Transverse colon (tissue), 4 donors: ENCODE measurements around the gene FAM229A. TPM values are rescaled to one million over a fixed set of nuclear protein-coding genes. Genes with fewer than 3 reads are reported as not detected.

ENCODE experiments used
- DNase-seq: peaks from one replicate; pipeline ENCODE4 v3.0.0-alpha.2; 2019
- H3K27ac ChIP-seq, 4 donors: fragments of 200-600 bp; sonication (generic); 2 replicates each; pipeline ENCODE4 v1.5.1; 2016 to 2018; ENCODE audit warnings: inconsistent platforms in 4 of 4
- H3K27me3 ChIP-seq: fragments of 200-600 bp; sonication (generic); 2 replicates; pipeline ENCODE4 v1.5.1; 2017; ENCODE audit warnings: inconsistent platforms
- H3K36me3 ChIP-seq, 4 donors: fragments of 200-600 bp; sonication (generic); 2 replicates each; pipeline ENCODE4 v1.5.1; 2017 to 2019; ENCODE audit warnings: inconsistent platforms in 4 of 4
- H3K4me1 ChIP-seq, 4 donors: fragments of 200-600 bp; sonication (generic); 2 replicates each; pipeline ENCODE4 v1.5.1; 2017 to 2020; ENCODE audit warnings: inconsistent platforms in 4 of 4
- H3K4me3 ChIP-seq, 4 donors: fragments of 200-600 bp; sonication (generic); 1 replicate in 1 of 4; 2 replicates in 3 of 4; pipeline versions ENCODE4 v1.5.1 to v1.6.1; 2017 to 2019; ENCODE audit warnings: inconsistent platforms in 4 of 4
- H3K9me3 ChIP-seq, 2 donors: fragments of 200-600 bp; sonication (generic); 2 replicates each; pipeline ENCODE4 v1.5.1; 2017 to 2019; ENCODE audit warnings: inconsistent platforms in 2 of 2
- EP300 ChIP-seq: sonication (generic); formaldehyde crosslinking; IDR thresholded peaks from one replicate; pipeline ENCODE4 v1.6.1; 2017; ENCODE audit warnings: antibody characterized with exemption, low read depth
- POLR2A ChIP-seq: fragments of 450-650 bp; IDR thresholded peaks from one replicate; pipeline ENCODE4 v1.6.1; 2016; ENCODE audit warnings: antibody characterized with exemption, mild to moderate bottlenecking, moderate library complexity
- POLR2AphosphoS5 ChIP-seq, 3 donors: sonication (generic); formaldehyde crosslinking; IDR thresholded peaks; one replicate each; pipeline ENCODE4 v1.6.1; 2016; ENCODE audit warnings: antibody characterized with exemption in 3 of 3
- WGBS, 2 donors: methylation state at CpG; one replicate each; pipeline ENCODE4 v1.1.5; 2018; ENCODE audit warnings: low coverage in 1 of 2; 5-methylcytosine and 5-hydroxymethylcytosine counted together
- in situ Hi-C, 4 donors: fragments of 200-750 bp; cut with MboI; loops; one replicate each; pipeline versions ENCODE4 v1.15.0 to v1.15.1; 2017; ENCODE audit warnings: low sequenced_read_pairs in 3 of 4, low pct_ligation_motif_present in 1 of 4, low pct_unique_long_range_greater_than_20kb in 1 of 4
- intact Hi-C: fragments of 100-400 bp; cut with DNase I; formaldehyde crosslinking; loops from one replicate; pipeline ENCODE4 v1.15.1; 2023; ENCODE audit warnings: low total_unique reads
- total RNA-seq, 4 donors: library from RNA; depleted of rRNA; stranded (reverse); fragments of >200 nt; gene quantifications; one replicate each; pipeline ENCODE4 v1.1.0, GENCODE V29; 2016
- TF ChIP-seq, protein P1 (sequence below), 5 experiments: fragments of 200-600 bp in 3 of 5; fragments of 450-650 bp in 2 of 5; sonication (generic) in 3 of 5; IDR thresholded peaks; 1 replicate in 2 of 5; 2 replicates in 3 of 5; pipeline ENCODE4 v1.5.1; 2016 to 2017; ENCODE audit warnings: antibody characterized with exemption in 5 of 5, inconsistent platforms in 3 of 5, mild to moderate bottlenecking in 2 of 5, moderate library complexity in 1 of 5

Gene FAM229A
- total RNA-seq, 4 donors from 2014 or later = 12.1 to 59.1 (median 21.1) TPM

DNA sequence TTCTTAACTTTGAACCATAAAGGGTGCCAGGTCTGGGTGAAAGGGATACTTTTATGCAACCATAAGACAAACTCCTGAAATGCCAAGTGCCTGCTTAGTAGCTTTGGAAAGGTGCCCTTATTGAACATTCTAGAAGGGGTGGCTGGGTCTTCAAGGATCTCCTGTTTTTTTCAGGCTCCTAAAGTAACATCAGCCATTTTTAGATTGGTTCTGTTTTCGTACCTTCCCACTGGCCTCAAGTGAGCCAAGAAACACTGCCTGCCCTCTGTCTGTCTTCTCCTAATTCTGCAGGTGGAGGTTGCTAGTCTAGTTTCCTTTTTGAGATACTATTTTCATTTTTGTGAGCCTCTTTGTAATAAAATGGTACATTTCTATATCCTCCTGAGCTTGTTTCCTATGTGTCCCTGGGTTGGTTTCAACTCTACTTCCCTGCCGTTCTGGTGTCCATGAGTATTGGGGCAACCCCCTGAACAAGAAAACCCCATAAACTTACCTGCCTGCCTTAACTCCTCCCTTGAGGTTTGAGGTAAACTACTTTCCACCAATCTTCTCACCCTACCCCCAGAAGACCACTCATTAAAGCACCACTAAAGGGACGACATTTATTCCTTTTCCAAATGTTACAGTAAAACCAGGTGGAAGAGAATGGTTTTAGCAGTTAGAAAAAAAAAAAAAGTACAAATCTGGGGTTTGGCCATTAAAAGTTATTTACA is 28.9 kb downstream of the FAM229A start:
- Histone ChIP-seq H3K4me1 (peaks cover 16 to 51% (median 40%) of the 10 kb centered on the region in 4 donors), H3K36me3 (peaks cover 0 to 20% (median 9%) of the 10 kb centered on the region in 4 donors), H3K9me3 (no peaks in the 10 kb centered on the region), H3K27ac (peak overlapping the region; percentile 17 to 91 (median 33)), H3K4me3 (no peak overlapping the region), H3K27me3 (no peaks in the 10 kb centered on the region)
- in situ Hi-C loops = no loop called here
- intact Hi-C loops = no loop called here
- TF ChIP-seq POLR2AphosphoS5 (IDR thresholded peaks at IDR 0.05) (no peak), EP300 (no peak), POLR2A (no peak)
- TF ChIP-seq, protein P1, sequence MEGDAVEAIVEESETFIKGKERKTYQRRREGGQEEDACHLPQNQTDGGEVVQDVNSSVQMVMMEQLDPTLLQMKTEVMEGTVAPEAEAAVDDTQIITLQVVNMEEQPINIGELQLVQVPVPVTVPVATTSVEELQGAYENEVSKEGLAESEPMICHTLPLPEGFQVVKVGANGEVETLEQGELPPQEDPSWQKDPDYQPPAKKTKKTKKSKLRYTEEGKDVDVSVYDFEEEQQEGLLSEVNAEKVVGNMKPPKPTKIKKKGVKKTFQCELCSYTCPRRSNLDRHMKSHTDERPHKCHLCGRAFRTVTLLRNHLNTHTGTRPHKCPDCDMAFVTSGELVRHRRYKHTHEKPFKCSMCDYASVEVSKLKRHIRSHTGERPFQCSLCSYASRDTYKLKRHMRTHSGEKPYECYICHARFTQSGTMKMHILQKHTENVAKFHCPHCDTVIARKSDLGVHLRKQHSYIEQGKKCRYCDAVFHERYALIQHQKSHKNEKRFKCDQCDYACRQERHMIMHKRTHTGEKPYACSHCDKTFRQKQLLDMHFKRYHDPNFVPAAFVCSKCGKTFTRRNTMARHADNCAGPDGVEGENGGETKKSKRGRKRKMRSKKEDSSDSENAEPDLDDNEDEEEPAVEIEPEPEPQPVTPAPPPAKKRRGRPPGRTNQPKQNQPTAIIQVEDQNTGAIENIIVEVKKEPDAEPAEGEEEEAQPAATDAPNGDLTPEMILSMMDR (IDR thresholded peaks at IDR 0.05) = no peak
- WGBS, 2 donors = 53 to 65% methylated on average over 2 to 3 of the region's 3 CpGs
- DNase-seq = no peak

DNA sequence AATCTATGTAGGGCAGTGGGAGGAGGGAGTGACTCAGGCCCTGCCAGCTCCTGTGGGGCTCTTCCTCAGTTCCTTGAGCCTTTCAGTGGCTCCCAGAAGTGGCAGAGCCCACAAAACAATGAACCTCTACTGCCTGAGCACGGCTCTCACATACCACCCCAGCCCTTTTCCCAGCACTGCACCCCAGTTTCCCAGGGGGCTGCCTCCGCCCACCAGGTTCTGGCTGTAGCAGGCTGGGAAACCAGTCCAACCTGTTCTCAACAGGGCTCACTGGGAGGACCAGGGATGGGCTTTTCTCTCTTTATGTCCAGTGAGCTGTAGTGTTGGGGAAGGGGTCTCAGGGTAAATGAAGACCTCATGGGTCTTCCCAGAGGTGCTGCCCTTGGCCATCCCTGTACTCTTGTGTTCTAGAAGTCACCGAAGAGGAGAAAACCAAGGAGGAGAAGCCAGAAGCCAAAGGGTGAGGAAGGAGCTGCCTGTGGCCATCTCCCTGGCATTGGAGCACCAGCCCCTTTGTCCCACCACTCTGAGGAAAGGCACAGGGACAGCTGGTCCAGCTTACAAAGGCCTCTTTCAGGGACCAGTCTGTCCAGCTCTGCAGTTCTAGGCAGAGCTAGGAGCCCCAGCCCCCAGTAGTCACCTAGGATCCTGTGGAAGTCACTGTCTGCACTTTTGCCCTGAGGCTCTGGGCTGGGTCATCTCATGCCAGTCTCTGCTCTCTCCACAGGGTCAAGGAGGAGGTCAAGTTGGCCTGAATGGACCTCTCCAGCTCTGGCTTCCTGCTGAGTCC is 29.8 kb downstream of the FAM229A start:
- Histone ChIP-seq H3K27ac (peak overlapping the region; percentile 17 to 91 (median 33)), H3K4me1 (peaks cover 16 to 43% (median 31%) of the 10 kb centered on the region in 4 donors), H3K4me3 (no peak overlapping the region), H3K9me3 (no peaks in the 10 kb centered on the region), H3K27me3 (no peaks in the 10 kb centered on the region), H3K36me3 (peaks cover 0 to 28% (median 13%) of the 10 kb centered on the region in 4 donors)
- 48% methylated on average over 3 of the region's 3 CpGs; no CpG with 5 or more reads in 1 of the 2 donors for WGBS, 2 donors
- intact Hi-C loops = no loop called here
- in situ Hi-C loops = no loop called here
- TF ChIP-seq POLR2A (no peak), POLR2AphosphoS5 (IDR thresholded peaks at IDR 0.05) (peak in 1 of 3 donors; percentile 15)
- peak; percentile 55 for DNase-seq

DNA sequence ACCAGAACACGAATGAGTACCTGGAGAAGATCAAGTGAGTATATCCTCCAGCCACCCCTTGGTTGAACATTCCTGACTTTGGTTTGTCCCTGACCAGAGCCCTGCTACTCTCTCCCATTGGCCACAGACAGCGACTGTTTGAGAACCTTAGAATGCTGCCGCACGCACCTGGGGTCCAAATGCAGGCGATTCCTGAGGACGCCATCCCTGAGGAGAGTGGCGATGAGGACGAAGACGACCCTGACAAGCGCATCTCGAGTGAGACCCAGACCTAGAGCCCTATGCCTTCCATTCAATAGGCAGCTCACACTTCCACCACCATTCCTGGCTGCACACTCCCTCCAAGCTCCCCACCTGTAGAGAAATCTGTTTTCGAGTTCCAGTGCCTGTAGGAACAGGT is 30.7 kb downstream of the FAM229A start:
- H3K9me3 ChIP-seq = no peaks in the 10 kb centered on the region
- H3K27me3 ChIP-seq = no peaks in the 10 kb centered on the region
- no peak overlapping the region for H3K4me3 ChIP-seq
- no peak overlapping the region for H3K27ac ChIP-seq
- intact Hi-C loops (no loop called here), in situ Hi-C loops (no loop called here)
- TF ChIP-seq POLR2A (no peak), EP300 (no peak), POLR2AphosphoS5 (IDR thresholded peaks at IDR 0.05) (no peak)
- TF ChIP-seq, protein P1 (IDR thresholded peaks at IDR 0.05) = no peak
- peaks cover 0 to 37% (median 18%) of the 10 kb centered on the region in 4 donors for H3K36me3 ChIP-seq
- WGBS, 2 donors = 93% methylated on average over 12 of the region's 12 CpGs; no CpG with 5 or more reads in 1 of the 2 donors
- DNase-seq = no peak
- peaks cover 9 to 34% (median 24%) of the 10 kb centered on the region in 4 donors for H3K4me1 ChIP-seq

DNA sequence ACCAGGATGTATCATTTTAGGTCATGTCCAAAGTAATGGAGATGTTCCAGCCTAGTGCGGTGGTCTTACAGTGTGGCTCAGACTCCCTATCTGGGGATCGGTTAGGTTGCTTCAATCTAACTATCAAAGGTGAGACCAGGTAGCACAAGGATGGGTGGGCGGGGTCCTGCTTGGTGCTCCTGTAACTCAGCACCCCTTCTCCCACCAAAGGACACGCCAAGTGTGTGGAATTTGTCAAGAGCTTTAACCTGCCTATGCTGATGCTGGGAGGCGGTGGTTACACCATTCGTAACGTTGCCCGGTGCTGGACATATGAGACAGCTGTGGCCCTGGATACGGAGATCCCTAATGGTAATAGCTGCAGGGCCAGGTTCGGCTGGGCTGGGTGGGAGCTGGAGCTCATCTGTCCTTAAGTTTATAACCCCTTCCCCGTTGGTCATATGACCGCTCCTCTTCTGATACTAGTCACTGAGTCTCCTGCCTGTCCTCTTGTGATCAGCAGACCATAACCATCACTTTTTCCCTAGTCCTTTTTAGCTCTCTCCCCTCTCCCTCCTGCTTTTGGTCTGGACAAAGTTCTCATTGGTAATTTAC is 31.6 kb downstream of the FAM229A start:
- no peak for DNase-seq
- peaks cover 0 to 42% (median 20%) of the 10 kb centered on the region in 4 donors for H3K36me3 ChIP-seq
- no peak overlapping the region for H3K4me3 ChIP-seq
- in situ Hi-C loops (no loop called here), intact Hi-C loops (no loop called here)
- no peaks in the 10 kb centered on the region for H3K27me3 ChIP-seq
- H3K27ac ChIP-seq = no peak overlapping the region
- peaks cover 8 to 29% (median 18%) of the 10 kb centered on the region in 4 donors for H3K4me1 ChIP-seq
- H3K9me3 ChIP-seq = no peaks in the 10 kb centered on the region
- 80 to 90% methylated on average over 2 to 11 of the region's 12 CpGs for WGBS, 2 donors
- no peak for TF ChIP-seq POLR2AphosphoS5 (IDR thresholded peaks at IDR 0.05)
- TF ChIP-seq POLR2A = no peak
- TF ChIP-seq, protein P1 (IDR thresholded peaks at IDR 0.05) = no peak
- TF ChIP-seq EP300 = no peak
